HG03575 (cell line): ENCODE data around the gene CUTC.
"Not testable (repeated sequence)": the region's sequence is repeated elsewhere in the genome, so short reads cannot be mapped to it uniquely, and the experiment has no call there.

Source experiments
- ATAC-seq: cut with Tn5 transposase; IDR thresholded peaks from one replicate; pipeline ENCODE4 v1.9.1; 2021; ENCODE audit not compliant: unreplicated experiment, insufficient number of reproducible peaks, low FRiP score; ENCODE audit errors: extremely low read depth

The CUTC gene

GRCh38 chr10:99732033-99732842 lies at the start of gene CUTC, which contains the start of gene COX15:
Gene CUTC, plus strand, starts transcription at chr10:99732234. Its CDS starts 115 bp downstream, at chr10:99732349.
Gene COX15, minus strand, starts transcription at chr10:99732127. Its CDS starts 78 bp downstream, at chr10:99732049.
- peak; percentile 51 for ATAC-seq

- ATAC-seq, result no peak
Measured at GRCh38 chr10:99682752-99683151, 49.3 kb upstream of the CUTC start.

- peak; percentile 66 for ATAC-seq
Measured at GRCh38 chr10:99685597-99685967, 46.5 kb upstream of the CUTC start.

- no peak for ATAC-seq
Measured at GRCh38 chr10:99689461-99689860, 42.6 kb upstream of the CUTC start.

- no peak for ATAC-seq
Measured at GRCh38 chr10:99693933-99694583, 38.0 kb upstream of the CUTC start.

GRCh38 chr10:99695761-99696160 lies 36.3 kb upstream of the CUTC start:
- ATAC-seq, result no peak

- ATAC-seq, result no peak
Measured at GRCh38 chr10:99698504-99699080, 33.4 kb upstream of the CUTC start.

- no peak for ATAC-seq
Measured at GRCh38 chr10:99700649-99701048, 31.4 kb upstream of the CUTC start.

GRCh38 chr10:99708428-99709012 lies 23.5 kb upstream of the CUTC start:
- no peak for ATAC-seq

- ATAC-seq, result no peak
Measured at GRCh38 chr10:99709480-99710229, 22.4 kb upstream of the CUTC start.

GRCh38 chr10:99711129-99711719 lies 20.8 kb upstream of the CUTC start:
- ATAC-seq, result no peak

- no peak for ATAC-seq
Measured at GRCh38 chr10:99714446-99714845, 17.6 kb upstream of the CUTC start.

GRCh38 chr10:99720387-99720786 lies 11.6 kb upstream of the CUTC start:
- ATAC-seq, result no peak

- no peak for ATAC-seq
Measured at GRCh38 chr10:99730026-99730425, 2.0 kb upstream of the CUTC start.

- ATAC-seq, result no peak
Measured at GRCh38 chr10:99731306-99732032, 565 bp upstream of the CUTC start.

GRCh38 chr10:99733366-99733765 lies 1.3 kb downstream of the CUTC start:
- ATAC-seq, result no peak

- ATAC-seq, result not testable (repeated sequence)
Measured at GRCh38 chr10:99734111-99734510, 2.1 kb downstream of the CUTC start.

GRCh38 chr10:99740260-99740659 lies 8.2 kb downstream of the CUTC start:
- ATAC-seq, result no peak
